ENCODE data around the gene AK1.
A peak's percentile ranks its signal among the peaks of the same experiment; 100 is the strongest.

Gene AK1

DNA sequence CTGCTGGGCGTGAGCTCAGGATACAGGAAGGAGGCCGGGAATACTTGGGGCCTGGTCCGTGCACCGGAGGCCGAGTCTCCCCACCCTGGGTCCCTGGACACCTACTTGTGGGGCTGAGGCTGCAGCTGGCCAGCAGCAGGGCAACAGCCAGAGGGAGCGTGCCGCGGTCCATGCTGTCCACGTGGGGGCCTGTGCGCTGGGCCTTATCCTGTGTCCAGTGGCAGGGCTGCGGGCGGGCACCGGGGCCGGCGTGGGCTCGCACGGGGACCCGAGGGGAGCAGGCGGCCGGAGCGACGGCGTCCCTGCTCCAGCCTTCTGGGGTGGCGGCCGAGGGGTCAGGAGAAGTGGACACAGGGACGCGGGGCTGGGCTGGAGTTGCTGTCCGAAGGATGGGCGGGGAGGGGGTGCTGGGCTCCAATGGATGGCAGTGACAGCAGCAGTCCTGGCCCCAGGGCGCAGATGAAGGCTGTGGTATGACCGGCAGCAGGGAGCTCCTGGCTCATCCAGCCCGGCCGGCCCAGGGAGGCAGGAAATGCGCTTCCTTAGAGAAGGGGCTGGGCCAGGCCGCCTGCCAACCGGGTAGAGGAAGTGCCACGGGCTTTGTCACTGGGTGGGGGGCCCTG is 23.2 kb downstream of the AK1 start, which contains the start of gene ENG:
Gene ENG (minus strand): TSS at position 475 of the 623 bp plus-strand sequence. CDS start 303 bp downstream, at position 172.
- Histone ChIP-seq H3K27me3 (ENCODE audit: insufficient read depth, low read depth, severe bottlenecking) (no peaks in the 10 kb centered on the region), H3K27ac (peak within 1 kb of the TSS; percentile 40), H3K4me3 (ENCODE audit: low read depth, low read length) (no peak within 1 kb of the TSS), H3K9me3 (ENCODE audit: severe bottlenecking) (peaks cover 14% of the 10 kb centered on the region), H3K36me3 (peaks cover 2% of the 10 kb centered on the region; the same call in 1 of the 2 replicates)
- TF ChIP-seq, protein P1, sequence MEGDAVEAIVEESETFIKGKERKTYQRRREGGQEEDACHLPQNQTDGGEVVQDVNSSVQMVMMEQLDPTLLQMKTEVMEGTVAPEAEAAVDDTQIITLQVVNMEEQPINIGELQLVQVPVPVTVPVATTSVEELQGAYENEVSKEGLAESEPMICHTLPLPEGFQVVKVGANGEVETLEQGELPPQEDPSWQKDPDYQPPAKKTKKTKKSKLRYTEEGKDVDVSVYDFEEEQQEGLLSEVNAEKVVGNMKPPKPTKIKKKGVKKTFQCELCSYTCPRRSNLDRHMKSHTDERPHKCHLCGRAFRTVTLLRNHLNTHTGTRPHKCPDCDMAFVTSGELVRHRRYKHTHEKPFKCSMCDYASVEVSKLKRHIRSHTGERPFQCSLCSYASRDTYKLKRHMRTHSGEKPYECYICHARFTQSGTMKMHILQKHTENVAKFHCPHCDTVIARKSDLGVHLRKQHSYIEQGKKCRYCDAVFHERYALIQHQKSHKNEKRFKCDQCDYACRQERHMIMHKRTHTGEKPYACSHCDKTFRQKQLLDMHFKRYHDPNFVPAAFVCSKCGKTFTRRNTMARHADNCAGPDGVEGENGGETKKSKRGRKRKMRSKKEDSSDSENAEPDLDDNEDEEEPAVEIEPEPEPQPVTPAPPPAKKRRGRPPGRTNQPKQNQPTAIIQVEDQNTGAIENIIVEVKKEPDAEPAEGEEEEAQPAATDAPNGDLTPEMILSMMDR (IDR thresholded peaks at IDR 0.05; ENCODE audit: low read depth, low read length): 0 out of 2 replicates have a peak, but pooled peaks have one; percentile 4
- DNase-seq: no peak

DNA sequence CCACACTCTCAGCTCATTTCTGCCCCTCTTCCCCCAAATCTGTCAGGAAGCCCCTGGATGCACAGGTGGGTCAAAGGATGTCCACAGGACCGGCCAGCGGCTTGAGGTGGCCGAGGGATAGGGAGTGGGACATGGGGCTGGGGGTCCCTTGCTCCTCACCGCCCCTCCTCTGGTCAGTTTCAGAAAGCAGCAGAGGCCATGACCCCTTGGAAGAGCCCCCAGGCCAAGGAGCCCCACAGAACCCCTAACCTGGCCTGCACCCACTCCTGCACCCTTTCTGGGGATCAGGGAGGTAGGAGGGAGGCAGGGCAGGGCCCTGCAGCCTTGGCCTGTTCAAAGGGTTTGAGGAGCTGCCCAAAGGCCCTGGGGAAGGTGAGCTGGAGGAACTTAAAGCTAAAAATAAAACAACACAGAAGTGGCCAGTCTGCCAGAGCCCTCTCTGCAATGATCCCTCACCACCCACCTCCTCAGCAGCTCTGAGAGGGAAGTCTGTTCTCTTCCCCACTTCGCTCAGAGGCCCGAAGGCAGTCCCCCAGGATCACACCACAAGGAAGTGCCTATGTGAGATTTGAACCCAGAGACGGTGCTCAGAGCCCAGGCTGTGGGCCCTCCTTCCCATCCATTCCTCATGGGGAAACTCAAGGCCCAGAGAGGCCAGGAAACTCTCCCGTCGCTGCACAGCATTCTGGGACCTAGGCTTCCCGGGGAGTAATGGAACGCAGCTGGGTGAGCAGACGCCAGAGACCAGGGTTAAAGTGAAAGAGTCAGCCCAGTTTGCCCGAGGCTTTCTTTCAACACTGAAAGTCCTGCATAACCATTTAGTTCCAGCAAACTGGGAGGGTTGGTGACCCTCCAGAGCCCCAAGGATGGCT is 23.9 kb downstream of the AK1 start:
- TF ChIP-seq, protein P1 (IDR thresholded peaks at IDR 0.05; ENCODE audit: low read depth, low read length): no peak
- Histone ChIP-seq H3K27me3 (ENCODE audit: insufficient read depth, low read depth, severe bottlenecking) (no peaks in the 10 kb centered on the region), H3K4me3 (ENCODE audit: low read depth, low read length) (no peak overlapping the region), H3K36me3 (peaks cover 3% of the 10 kb centered on the region; the same call in 1 of the 2 replicates), H3K9me3 (ENCODE audit: severe bottlenecking) (peaks cover 22% of the 10 kb centered on the region), H3K27ac (peak overlapping the region; percentile 17)
- no peak for DNase-seq

DNA sequence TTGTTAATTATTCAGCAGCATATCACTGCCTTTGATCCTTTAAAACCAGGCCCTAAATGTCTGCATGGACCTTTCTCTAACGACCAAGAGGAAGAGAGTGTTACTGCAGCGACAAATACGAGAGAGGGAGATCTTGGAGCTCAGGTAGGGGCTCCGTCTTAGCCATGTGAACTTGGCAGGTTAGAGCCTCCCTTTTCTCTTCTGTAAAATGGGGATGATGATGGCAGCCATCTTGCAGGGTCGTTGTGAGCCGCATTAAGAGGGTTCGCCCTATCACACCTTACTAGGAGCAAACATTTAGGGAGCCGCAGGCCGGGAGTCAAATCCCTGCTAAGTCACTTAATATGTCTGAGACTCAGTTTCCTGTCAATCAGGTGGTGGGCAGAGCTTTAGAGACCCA is 24.6 kb downstream of the AK1 start:
- no peak overlapping the region for H3K4me3 ChIP-seq (ENCODE audit: low read depth, low read length)
- peaks cover 26% of the 10 kb centered on the region for H3K9me3 ChIP-seq (ENCODE audit: severe bottlenecking)
- TF ChIP-seq, protein P1 (IDR thresholded peaks at IDR 0.05; ENCODE audit: low read depth, low read length): no peak
- peaks cover 3% of the 10 kb centered on the region; the same call in 1 of the 2 replicates for H3K36me3 ChIP-seq
- no peaks in the 10 kb centered on the region for H3K27me3 ChIP-seq (ENCODE audit: insufficient read depth, low read depth, severe bottlenecking)
- H3K27ac ChIP-seq: no peak overlapping the region
- DNase-seq: no peak

DNA sequence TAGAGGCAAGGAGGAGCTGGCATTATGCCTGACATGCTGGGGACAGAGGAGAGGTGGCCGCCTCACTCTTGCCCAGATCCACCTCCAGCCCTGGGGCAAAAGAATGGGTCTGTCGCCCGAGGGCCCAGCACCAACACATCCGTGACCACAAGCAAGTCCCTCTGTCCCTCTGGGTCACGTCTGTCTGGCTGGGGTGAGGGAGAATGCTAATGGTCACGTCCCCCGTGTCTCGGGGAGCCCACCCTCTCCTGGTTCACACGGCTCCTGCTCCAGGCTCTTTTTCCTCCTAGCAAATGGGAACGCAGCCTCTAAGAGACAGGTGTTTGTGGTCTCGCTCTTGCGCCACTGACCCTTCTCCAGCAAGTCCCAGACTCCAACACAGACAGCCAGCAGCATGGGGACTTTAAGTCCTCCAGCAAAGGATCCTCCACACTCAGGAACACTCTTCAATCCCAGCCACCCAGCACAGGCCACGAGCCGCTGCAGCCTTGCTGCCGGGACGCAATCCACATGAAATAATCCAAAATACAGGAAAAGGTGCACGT is 27.1 kb downstream of the AK1 start:
- no peak overlapping the region for H3K4me3 ChIP-seq (ENCODE audit: low read depth, low read length)
- DNase-seq: no peak
- peaks cover 26% of the 10 kb centered on the region for H3K9me3 ChIP-seq (ENCODE audit: severe bottlenecking)
- peak overlapping the region; percentile 13; the same call in 1 of the 2 replicates for H3K27ac ChIP-seq
- peaks cover 3% of the 10 kb centered on the region; the same call in 1 of the 2 replicates for H3K36me3 ChIP-seq
- TF ChIP-seq, protein P1 (IDR thresholded peaks at IDR 0.05; ENCODE audit: low read depth, low read length): no peak
- no peaks in the 10 kb centered on the region for H3K27me3 ChIP-seq (ENCODE audit: insufficient read depth, low read depth, severe bottlenecking)

DNA sequence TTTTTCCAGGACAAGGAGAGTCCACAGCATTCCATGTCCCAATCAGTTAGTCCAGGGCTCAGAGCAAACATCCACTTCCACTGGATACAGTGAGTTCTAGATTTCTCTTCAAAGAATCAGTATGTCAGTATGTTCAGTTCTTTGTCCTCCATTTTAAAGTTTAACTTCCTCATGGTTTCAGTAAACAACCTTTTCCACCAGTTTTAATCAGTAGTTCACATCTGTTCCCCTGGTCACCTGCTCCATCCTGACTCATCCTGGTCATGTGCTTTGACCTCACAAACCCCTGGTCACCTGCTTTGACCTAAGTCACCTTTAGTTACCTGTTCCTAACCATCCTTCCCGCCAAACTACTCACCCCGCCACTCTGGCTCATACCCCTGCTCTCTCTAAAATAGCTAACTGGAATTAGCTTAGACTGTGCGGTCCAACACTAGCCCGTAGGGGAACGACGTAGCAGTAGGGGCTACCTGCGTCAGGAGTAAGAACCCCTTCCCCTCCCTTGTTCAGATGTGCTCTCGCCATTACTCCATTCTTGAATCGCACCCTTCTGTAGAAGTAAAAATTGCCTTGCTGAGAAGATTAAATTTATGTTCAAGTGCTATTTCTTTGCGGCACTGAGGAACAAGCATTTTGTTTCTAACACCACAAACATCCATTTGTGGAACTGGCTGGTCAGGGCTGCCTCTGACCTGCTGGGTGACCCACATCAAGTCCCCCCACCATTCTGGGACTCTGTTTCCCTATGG is 28.5 kb downstream of the AK1 start:
- H3K9me3 ChIP-seq (ENCODE audit: severe bottlenecking): peaks cover 26% of the 10 kb centered on the region
- TF ChIP-seq, protein P1 (IDR thresholded peaks at IDR 0.05; ENCODE audit: low read depth, low read length): no peak
- no peaks in the 10 kb centered on the region for H3K27me3 ChIP-seq (ENCODE audit: insufficient read depth, low read depth, severe bottlenecking)
- no peak overlapping the region for H3K4me3 ChIP-seq (ENCODE audit: low read depth, low read length)
- peaks cover 3% of the 10 kb centered on the region; the same call in 1 of the 2 replicates for H3K36me3 ChIP-seq
- no peak for DNase-seq
- H3K27ac ChIP-seq: peak overlapping the region; percentile 94
